HG02763 (cell line): ENCODE measurements around the gene GFI1B.
A peak's percentile ranks its signal among the peaks of the same experiment; 100 is the strongest.

Experiments used
- ATAC-seq: cut with Tn5 transposase; IDR thresholded peaks from one replicate; pipeline ENCODE4 v1.9.1; 2021; ENCODE audit warnings: mild to moderate bottlenecking, moderate library complexity; ENCODE audit not compliant: unreplicated experiment

Gene GFI1B

DNA sequence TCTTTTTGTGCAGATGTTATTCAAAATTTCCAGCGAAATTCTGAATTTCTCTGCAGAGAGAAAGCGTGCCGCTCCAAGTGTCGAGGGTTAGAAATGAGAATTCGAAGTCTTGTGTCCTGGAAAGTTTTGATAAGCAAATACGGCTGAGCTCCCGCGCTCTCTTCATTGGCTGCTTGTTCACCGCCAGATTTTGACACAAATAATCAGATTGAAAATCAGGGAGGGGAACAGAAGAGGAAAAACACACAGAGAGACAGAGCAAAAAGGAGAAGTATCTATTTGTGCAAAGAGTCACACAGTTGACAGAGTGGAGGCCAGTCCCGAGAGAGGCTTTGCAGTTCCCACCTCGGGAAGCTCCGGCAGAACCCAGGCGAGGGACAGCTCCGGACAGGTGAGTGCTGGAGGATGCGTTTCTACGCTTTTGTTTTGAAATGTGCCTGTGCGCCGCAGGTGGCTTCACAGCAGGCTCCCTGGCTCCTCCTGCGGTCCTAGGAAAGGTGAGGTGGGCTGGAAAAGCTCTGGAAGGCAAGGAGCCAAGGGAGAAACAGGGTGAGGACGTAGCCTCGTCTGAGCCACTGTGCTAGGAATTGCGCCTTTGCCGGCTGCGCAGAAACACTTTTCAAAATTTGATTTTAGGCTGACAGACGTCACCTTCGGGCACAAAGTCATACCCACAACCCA, at the start of gene GFI1B:
Gene GFI1B (plus strand): TSS at position 244 of the 681 bp plus-strand sequence. CDS start 7,985 bp downstream, outside the sequence.
- ATAC-seq, result no peak

- no peak for ATAC-seq
Observed at GRCh38 chr9:132931178-132931735, 47.2 kb upstream of the GFI1B start.

GRCh38 chr9:132935026-132935425, 43.5 kb upstream of the GFI1B start:
- ATAC-seq, result no peak

DNA sequence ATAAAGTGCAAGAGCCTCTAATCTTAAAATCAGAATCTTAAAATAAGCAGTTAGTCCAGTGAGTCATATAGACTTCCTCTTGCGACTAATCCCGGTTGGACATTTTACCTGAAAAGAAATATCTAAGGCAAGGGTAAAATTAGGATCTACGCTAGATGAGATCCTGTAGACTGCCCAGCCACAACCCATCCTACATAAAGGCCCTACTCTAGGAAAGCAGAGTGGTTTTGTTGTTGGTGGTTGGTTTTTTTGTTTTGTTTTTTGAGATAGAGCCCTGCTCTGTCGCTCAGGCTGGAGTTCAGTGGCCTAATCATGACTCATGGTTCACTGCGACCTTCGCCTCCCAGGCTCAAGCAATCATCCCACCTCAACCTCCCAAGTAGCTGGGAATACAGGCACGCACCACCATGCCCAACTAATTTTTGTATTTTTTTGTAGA, 41.0 kb upstream of the GFI1B start:
- ATAC-seq, result no peak

DNA sequence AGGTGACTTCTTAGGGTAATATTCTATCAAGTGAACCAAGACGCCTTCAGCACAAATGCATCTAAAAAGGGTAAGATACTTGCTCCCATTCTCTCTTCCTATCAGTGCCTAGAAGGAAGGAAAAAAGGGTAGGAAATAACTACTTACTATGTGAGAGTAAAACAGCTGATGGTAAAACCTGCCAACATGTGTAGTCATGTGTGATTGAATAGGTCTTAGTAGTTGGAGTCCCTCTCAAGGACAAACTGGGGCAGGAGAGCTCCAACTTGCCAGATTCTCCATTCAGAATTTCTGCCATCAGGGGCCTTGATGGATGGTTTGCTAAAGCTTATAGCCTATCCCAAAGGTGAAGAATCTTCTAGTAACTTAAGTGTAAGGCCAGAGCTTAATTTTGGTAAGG, 39.3 kb upstream of the GFI1B start:
- no peak for ATAC-seq

DNA sequence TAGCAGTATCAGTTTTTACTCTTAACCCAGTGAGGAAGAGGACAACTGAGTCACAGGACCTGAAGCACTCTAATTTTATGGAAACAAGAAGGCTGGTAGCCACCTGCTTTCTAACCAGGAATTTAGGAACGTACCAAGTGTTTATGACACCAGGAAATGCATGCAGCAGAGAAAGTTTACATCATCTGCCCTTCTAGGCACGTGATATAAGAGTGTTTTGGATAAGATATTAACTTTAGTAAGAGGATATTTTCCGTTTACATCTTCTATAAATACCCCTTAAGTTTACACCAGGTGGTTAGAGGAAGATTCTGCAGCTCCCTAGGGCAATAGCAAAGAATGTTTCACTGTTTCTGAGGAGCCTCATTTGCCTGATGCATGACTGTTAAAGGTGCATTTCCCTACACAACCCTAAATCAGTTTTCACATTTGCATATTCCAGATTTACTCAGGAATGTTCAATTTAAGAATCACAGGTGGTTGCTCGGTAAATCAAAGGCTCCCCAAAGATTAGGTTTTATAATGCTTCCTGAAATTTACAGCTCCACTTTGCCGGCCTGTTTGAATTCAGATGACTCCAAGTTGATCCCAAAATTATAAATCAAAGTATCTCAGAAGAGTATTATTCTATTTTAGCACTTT, 35.8 kb upstream of the GFI1B start:
- ATAC-seq, result no peak

- ATAC-seq, result no peak
Observed at GRCh38 chr9:132943651-132944293, 34.7 kb upstream of the GFI1B start.

DNA sequence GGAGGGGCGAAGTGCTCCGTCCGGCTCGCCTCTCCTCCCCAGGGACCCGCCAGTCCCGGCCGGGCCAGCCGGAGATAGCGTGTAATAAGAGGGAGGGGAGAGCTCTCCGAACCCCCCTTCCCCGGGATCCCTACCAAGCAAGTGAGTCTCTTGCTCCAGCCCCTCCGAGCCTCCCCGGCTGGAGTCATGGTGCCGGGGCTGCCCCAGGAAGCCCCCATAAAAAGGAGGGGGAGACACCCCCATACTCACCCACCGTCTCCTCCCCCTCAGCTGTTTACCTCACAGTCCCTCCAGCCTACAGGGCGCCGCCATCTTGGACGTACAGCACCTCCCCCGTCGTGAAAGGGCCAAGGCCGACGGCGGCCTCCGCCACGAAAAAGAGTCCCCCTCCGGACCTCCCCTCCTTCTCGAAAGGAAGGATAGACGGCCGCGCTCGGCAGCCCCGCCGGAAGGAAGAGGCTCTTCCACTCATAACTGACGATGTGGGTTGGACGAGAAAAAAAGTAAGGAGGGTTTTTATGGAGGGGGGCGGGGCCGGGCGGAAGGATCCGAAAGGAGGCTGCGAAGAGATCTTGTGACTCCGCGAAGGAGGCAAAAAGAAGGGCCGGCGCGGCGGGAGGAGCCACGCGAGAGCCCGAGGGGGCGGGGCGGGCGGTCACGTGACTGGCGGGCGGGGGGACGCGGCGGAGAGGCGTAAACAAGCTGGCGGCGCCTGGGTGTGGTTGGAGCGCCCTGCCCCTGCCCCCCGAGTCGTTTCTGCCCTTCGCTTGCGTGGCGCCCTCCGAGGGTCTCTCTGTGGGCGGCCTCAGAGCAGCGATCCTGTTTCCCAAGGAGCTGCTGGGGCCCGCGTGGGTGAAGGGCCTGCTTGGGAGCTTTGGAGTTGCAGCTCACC, 34.0 kb upstream of the GFI1B start, which contains the start of gene TSC1:
Gene TSC1 (minus strand): TSS at position 323 of the 892 bp plus-strand sequence. CDS start 15,744 bp downstream, outside the sequence.
- peak; percentile 70 for ATAC-seq

GRCh38 chr9:132945186-132946130, 33.0 kb upstream of the GFI1B start:
- no peak for ATAC-seq

GRCh38 chr9:132946211-132946610, 32.3 kb upstream of the GFI1B start:
- ATAC-seq, result no peak

GRCh38 chr9:132946631-132947295, 31.7 kb upstream of the GFI1B start:
- ATAC-seq, result no peak

GRCh38 chr9:132947756-132948155, 30.7 kb upstream of the GFI1B start:
- ATAC-seq, result no peak

GRCh38 chr9:132948482-132949050, 29.9 kb upstream of the GFI1B start:
- no peak for ATAC-seq

DNA sequence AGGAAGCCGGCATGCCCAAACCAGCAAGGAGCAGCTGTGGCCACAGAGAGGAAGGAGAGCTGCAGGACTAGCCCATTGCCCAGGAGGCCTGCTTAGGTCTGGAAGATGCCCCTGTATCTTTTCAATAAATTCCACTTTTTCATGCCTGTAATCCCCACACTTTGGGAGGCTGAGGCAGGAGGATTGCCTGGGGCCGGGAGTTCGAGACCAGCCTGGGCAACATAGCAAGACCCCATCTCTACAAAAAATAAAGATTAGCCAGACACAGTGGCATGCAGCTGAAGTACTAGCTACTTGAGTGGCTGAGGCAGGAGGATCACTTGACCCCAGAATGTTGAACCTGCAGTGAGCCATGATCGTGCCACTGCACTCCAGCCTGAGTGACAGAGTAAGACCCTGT, 28.8 kb upstream of the GFI1B start:
- ATAC-seq, result no peak

DNA sequence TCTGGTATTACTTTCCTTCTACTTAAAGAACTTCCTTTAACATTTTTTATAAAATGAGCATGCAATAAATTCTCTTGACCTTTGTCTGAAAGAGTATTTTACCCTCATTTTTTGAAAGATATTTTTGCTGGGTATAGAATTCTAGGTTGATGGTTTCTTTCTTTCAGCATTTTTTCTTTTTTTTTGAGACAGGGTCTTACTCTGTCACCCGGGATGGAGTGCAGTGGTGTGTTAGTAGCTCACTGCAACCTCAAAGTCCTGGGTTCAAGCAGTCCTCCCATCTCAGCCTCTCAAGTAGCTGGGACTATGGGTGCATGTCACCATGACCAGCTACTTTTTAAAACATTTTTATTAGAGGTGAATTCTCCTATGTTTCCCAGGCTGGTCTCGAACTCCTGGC, 23.4 kb upstream of the GFI1B start:
- ATAC-seq, result no peak

- ATAC-seq, result no peak
Observed at GRCh38 chr9:132955768-132956167, 22.7 kb upstream of the GFI1B start.

DNA sequence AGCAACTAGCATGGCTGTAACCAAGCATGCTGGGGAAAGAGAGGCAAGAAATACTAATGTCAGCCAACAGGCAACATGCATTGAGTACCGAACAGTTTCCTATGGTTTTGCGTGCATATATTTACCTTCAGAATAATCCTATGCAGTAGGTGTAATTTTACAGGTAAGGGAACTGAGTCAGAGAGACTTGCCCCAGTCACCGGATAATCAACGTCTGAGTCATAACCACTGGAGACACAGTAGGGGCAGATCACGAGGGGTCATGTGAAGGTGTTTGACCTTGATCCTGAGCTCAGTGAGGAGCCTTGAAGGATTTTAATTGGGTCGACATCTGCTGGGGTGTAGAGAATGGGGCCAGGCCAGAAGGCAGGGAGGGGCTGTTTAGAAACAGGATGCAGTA, 20.7 kb upstream of the GFI1B start:
- no peak for ATAC-seq

GRCh38 chr9:132961002-132961401, 17.5 kb upstream of the GFI1B start:
- ATAC-seq, result no peak

DNA sequence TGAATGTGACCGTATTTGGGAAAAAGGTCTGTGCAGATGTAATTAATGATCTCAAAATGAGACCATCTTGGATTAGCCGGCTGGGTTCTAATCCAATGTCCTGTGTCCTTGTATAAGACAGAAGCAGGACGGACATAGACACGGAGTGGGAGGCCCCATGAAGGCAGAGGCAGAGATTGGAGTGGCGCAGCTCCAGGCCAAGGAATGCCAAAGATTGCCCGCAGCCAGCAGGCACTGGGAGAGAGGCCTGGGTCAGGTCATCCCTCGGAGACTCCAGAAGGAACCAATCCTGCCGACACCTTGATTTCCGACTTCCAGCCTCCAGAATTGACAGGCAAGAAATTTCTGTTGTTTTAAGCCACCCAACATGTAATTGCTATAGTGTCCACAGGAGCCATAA, 13.0 kb upstream of the GFI1B start:
- ATAC-seq, result no peak
